ENCODE measurements around the gene CBR4.

DNA sequence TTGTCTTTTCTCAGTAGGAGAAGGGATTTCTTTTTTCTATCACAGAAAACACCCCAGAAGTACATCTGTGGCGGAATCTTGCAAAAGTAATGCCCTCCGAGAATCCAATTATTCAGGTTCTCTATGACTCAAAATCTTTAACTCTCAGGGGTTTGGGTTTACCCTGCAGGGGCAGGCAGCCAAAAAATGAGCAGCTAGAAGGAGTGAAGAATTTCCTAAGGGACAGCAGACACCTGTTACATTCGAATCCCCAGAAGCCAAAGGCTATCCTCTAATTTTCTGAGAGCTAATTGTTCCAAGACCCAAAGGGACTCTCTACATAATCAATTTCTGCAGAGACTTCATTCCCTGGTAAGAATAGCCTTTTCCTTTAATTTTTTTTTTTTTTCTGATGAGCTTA lies 27.5 kb upstream of the CBR4 start:
- TF ChIP-seq POLR2AphosphoS5 (IDR thresholded peaks at IDR 0.05; ENCODE audit: low read depth, low read length) (no peak), SIN3A (IDR thresholded peaks at IDR 0.05; ENCODE audit: borderline replicate concordance, insufficient read depth, low read length) (no peak)
